Left kidney (tissue), 2 donors: ENCODE results near the gene ST3GAL5. TPM values are rescaled to one million over a fixed set of nuclear protein-coding genes. Genes with fewer than 3 reads are reported as not detected.
"Not testable (repeated sequence)": the region's sequence is repeated elsewhere in the genome, so short reads cannot be mapped to it uniquely, and the experiment has no call there.

Experiments used
- DNase-seq: peaks from one replicate; pipeline ENCODE4 v3.0.0-alpha.2; 2013
- polyA plus RNA-seq: library from polyadenylated mRNA; unstranded; fragments of 120-200 nt; gene quantifications from one replicate; pipeline ENCODE4 v1.2.1, GENCODE V29; 2013; ENCODE audit not compliant: insufficient read length

The ST3GAL5 gene
- polyA plus RNA-seq, 1 donor, result 14.7 TPM

DNA sequence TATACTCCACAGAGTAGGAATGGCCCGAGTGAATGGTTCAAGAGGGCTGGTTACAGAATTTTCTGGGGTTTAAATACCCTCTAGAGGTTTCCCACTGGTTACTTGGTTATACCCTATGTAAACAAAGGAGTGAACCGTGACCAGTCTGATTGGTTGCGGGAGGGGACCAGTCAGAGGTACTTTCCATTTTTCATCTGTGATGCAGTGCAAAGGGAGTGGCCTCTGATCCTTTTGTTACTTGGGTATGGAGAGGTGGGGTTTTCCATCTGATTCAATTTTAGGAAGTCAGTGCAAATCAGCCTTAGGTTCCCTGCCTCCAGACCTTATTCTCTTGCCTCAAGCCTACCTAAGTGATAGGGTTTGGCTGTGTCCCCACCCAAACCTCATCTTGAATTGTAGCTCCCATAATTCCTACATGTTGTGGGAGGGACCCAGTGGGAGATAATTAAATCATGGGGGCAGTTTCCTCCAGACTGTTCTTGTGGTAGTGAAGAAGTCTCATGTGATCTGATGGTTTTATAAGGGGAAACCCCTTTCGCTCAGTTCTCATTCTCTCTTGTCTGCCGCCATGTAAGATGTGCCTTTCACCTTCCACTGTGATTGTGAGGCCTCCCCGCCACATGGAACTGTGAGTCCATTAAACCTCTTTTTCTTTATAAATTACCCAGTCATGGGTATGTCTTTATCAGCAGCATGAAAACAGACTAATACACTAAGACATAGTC, 5.9 kb upstream of the ST3GAL5 start:
- DNase-seq, result not testable (repeated sequence)

DNA sequence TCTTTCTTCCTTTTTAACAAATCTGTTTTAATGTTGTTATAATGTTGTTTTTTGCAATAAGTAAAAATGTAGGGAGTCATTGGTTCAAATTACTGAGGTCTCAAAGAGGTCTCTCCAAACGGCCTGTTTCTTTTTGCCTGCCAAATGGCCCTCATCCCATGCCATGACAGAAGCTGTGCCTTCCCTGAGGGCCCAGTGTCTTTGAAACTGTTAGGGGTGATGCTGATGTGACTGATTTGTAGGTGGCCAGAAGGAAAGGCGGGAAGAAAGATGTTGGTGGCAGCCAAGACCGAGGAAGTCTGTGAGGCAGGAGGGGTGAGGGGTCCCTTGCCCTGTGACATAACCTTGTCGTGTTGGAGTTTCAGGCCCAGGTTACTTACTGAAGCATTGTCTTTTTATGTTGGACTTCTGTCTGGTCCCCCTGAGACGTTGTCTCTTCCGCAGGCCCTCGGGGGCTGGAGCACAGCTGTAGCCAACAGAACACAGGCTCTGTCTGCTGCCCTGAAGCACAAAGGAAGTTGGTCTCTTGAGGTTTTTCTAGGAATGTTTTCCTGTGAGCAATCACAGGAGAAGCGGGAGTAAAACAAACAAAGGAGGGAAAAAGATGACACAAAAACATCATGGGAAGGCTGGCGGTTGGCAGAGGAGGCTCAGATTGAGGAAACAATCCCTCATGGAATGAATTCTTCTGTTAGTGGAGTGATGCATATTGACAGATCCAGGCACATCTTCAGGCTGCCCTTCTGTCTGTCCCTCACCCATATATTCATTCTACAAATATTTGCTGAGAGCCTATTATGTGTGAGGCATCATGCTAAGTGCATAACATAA, 4.9 kb upstream of the ST3GAL5 start:
- DNase-seq, result no peak

DNA sequence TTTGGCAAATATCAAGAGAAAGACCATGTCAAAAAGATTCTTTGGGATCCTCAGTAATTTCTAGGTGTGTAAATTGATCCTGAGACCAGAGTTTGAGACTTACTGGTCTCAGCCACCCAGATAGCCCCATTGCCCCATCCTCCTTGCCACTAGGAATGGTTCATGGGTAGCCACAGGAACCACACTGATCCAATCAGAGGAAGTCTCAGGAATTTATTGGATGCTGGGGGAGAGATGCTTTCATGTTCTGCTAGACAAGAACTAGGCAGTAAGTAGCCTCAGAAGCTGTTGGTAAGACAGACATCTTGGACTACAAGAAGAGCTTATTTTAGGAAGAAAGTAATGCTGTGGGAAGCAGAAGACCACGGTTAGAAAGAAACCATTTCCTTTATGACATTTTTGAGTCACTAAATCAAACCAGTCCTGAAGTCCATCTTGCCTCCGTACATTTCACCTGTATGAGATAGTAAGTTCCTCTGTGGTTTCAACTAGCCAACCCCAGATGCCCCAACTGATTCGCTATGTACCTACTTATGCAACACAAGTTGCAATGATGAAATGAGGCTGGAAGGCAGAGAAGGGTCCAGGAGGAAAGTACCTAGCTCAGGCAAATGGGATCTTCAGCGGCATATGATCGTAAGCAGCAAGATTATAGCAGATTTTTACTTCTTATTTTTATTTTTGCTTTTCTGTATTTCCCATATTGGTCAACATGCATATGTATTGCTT, 3.6 kb upstream of the ST3GAL5 start:
- DNase-seq, result no peak

DNA sequence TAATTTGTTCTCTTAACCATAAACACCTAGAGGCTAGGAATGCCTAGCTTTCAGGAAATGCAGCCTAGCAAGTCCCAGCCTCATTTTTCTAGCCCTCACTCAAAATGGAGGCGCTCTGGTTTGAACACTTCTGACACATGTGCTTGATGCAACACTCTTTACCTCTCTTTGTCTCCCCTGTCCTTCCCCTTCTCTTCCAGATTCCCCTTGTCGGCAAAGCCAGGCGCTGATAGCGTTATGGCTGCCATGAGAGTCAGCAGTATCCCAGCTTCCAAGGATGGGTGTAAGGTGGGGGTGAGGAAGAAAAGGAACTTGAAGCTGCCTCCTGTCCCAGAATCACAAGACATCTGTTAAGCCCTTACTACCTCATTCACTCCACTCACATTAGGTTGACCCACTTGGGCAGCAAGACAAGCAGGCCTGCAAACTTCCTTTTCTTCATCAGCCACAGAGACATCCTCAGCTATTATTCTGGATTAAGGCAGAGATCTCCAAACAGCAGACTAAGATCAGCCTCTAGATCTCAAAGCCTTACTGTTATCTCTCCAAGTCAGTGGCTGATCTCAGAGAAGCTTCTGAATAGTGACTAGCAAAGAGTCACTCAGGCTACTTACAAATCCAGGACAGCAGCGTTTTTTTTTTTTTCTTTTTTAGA, 1.9 kb upstream of the ST3GAL5 start:
- no peak for DNase-seq

DNA sequence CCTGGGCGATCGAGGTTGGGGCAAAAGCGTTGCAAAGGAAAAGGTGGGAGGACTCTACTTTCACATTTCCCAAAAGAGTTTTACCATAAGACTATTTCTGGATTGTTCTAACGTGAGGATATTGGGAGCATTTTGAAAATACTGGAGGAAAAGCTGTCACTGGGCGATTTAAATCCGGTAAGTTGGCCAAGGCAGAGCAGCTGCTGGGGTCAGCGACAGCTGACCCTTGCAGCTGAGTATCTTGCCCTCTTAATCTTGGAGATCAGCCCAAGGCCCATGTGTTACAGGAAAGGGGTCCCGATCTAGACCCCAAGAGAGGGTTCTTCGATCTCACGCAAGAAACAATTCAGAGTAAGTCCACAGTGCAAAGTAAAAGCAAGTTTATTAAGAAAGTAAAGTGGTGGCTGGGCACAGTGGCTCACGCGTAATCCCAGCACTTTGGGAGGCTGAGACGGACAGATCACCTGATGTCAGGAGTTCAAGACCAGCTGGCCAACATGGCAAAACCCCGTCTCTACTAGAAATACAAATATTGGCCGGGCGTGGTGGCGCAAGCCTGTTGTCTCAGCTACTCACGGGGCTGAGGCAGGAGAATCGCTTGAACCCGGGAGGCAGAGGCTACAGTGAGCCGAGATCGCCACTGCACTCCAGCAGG, 964 bp upstream of the ST3GAL5 start:
- DNase-seq, result no peak

DNA sequence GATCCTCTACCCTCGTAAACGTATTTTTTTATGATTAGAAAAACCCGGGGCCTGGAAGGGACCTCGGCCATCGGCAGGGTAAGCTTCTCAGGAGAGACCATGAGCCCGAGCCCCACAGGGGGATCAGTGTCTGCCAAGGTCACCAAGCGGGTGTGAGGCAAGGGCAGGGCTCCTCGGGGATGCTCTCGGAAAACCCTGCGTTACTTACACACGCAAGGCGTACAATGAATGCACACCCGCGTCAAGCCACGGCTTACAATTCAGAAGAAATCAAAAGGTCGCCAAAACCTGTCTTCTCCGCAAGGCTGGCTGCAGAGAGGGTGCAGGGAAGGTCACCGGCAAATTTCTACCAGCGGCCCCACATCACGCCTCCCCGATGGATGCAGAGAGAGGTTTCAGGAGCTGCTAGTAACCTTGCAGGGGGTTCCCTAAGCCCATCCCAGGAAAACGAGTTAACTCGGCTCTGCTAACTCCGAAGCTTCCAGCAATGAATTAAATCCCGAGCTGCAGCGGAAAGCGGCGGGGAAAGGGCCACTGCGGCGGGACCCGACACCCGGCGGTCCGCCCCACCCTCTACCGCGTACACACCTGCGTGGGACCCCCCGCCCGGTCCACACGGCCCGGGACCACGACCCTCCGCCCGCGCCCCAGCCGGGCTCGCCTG, 638 bp downstream of the ST3GAL5 start:
- no peak for DNase-seq

DNA sequence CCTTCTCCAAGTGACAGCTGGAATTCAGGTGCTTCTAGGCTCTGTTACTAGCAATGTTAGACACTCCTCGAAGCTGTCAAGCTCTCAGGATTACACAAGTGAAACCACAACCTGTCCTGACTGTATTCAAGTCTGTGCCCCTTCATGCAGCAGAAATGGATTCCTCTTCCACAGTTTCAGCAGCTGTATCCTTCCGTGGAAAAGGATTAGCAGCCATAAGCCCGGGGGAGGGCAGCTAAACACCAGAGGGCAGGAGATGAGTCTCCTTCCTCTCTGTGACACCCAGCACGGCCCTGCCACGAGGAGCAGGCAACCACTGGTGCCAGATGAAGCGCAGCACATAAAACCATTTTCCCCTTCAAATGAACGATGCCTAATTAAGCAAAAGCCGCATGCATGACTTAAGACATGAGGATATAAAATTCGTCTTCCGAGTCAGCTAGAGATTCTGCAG, 1.2 kb downstream of the ST3GAL5 start:
- no peak for DNase-seq

DNA sequence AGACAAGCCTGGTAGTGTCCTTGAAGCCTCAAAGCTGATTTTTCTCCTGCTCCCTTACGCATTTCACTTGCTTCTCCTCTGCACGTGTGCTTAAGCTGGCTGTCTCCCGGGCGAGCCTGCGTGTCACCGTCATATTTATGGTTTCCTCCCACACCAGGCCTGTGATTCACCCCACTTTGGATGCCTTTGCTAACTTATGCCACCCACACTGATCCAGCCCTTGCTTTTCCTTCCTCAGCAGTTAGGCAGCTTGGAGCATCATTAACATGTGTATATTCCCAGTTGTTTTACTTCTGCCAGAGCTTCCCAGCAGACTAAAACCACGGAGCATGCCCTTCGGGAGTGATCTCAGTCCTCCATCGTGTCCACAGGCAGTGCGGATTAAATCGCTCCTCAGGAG, 2.2 kb downstream of the ST3GAL5 start:
- no peak for DNase-seq

DNA sequence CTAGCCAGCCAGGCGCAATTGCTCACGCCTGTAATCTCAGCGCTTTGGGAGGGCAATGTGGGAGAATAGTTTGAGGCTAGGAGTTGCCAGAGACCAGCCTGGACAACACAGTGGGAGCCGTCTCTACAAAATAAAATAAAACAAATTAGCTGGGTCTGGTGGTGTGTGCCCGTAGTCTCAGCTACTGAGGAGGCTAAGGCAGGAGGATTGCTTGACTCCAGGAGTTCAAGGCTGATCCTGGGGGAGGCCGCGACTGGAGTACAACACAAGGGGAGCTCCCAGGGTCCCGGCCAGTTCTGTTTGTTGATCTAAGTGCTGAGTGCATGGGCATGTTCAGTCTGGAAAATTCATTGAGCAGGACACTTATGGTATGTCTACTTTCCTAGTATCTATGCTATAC, 2.6 kb downstream of the ST3GAL5 start:
- no peak for DNase-seq

DNA sequence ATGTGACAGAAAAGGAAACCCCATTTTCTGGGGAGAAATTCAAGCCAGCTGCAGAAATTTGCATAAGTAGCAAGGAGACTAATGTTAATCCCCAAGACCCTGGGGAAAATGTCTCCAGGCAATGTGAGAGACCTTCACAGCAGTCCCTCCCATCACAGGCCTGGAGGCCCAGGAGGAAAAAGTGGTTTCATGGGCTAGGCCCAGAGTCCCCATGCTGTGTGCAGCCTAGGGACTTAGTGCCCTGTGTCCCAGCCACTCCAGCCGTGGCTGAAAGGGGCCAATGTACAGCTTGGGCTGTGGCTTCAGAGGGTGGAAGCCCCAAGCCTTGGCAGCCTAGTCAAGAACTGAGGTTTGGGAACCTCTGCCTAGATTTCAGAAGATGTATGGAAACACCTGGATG, 7.0 kb downstream of the ST3GAL5 start:
- not testable (repeated sequence) for DNase-seq

DNA sequence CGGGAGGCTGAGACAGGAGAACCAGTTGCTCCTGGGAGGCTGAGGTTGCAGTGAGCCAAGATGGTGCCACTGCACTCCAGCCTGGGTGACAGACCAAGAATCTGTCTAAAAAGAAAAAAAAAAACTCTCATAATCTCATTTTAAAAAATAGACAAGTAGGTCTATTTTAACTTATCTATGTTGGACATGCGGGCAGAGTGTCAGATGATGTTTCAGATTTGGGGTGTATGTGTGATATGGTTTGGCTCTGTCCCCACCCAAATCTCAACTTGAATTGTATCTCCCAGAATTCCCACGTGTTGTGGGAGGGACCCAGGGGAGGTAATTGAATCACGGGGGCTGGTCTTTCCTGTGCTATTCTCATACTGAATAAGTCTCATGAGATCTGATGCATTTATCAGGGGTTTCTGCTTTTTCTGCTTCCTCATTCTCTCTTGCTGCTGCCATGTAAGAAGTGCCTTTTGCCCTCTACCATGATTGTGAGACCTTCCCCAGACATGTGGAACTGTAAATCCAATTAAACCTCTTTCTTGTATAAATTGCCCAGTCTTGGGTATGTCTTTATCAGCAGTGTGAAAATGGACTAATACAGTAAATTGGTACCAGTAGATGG, 8.0 kb downstream of the ST3GAL5 start:
- not testable (repeated sequence) for DNase-seq

DNA sequence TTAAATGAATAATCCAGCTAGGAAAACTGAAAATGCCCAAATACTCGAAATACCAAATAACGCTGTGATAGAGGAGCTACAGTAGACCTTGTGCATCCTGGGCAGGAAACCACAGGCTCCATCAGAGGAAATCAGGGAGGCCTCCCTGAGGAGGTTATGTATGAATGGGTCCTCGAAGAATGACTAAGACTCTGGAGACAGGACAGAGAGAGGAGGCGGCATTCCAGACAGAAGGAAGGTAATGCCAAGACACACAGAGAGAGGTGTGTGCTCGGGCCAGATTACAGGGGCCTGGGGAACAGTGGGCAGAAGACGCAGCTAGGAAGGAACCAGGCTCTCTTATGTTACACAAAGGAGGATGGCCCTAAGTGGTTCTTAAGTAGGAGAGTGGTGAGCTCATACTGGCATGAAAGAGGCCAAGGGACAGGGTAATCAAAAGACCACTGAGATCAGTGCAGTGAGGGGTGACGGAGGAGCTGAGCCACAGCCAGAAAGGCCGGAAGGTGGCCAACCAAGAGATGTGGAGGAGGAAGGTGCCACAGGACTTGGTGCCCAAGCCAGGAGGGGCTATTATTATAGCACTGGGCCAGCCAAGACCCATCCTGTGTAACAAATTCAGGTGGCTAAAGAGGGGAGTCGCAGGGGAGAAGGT, 9.9 kb downstream of the ST3GAL5 start:
- DNase-seq, result no peak

DNA sequence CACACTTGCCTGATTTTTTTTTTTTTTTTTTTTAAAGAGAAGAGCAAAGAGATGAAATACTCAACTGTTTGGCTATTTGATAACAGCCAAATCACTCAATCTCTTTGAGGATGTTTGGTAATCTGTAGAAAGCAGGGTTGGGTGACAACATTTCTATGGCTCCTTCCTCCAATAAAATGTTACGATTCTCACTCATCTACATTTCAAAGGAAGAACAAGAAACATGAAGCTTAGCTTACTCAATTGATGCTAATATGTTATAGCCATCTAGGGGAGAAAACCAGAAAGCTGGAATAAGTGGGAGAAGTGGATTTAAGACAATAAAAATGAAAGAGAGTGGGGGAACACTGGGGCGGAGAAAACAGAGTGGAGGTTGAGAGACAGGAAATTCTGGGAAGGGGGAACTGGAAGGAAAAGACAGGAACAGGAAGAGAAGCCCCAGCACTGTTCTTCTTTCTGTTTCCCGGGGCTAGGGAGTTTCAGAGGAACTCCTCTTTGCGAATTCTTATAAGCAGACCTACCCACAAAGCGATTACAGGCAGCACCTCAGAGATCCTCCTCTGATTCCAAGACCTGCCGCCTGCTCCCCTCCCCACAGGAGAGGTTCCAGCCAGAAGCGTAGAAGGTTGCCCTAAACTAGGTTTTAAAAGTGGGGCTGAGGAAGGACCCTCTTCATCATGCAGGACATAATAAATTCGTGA, 13.3 kb downstream of the ST3GAL5 start:
- no peak for DNase-seq

DNA sequence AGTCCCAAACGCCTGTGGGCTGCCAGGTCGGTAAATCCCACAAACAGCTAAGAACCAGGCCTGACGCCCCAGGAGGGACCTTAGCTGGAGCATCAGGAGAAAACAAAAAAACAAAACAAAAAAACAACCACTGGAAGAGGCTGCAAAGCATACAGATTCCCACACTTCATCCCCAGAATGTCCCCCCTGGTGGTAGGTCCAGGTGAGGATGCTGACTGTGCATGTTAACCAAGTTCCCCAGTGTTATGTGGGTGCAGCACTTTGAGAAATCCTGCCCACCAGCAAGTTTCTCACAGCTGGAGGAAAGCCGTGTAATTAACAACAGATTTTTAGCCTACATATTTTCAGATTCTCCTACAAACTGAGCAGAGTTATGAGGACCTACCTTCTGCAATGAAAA, 15.1 kb downstream of the ST3GAL5 start:
- DNase-seq, result no peak

DNA sequence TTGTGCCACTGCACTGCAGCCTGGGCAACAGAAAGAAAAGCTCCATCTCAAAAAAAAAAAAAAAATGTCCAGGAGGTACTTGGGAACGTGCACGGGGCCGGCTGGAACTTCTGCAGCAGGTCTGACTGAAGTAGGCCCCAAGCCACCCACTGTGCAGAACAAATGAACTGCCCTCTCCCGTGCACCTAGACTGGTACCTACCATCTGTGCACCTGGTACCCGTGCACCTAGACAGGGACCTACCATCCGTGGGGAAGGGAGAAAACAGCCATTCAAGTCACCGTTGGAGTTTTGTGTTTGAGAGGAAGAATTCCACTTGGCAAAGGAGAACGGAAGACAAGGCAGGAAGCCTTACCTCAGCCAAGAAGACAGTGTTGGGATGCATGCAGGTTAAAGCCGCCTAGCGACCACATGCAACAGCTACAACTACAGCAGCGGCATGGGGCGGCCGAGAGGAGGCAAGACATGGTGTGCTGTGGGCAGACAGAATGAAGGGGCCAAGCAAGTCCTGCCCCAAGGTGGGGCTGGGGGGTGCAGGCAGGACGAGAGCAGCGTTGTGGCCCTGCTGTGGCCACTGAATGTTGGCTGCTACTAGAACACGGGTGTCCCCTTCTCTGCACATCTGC, 16.1 kb downstream of the ST3GAL5 start:
- no peak for DNase-seq

DNA sequence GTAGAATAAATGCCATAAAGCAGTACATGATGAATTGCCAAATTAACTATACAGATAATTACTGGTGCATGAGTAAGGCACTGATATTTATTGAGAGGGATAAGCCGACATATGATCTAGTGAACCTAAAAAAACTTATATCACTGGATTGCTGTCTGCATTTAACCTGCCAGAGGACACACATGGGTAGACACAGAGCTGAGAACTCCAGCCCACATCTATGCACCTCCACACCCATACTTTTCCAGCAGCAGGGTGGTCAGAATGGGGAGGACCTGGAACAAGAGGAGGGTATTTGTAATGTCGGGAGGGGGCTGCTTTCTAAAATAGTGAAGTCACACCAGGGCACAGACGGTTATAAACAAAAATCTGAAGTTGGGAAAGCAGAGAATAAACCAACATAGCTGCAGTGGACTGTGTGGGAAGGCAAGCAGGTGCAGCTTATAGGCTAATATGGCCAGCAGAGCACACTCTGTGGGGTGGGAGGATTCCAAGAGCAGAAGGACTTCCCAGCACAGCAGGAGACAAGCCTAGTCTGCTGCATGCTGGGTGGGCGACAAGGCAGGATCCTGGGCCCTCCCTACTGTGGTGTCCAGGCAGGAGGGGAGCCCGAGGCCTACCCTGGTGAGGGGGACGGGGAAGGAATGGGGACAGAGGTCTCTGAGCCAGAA, 17.2 kb downstream of the ST3GAL5 start:
- no peak for DNase-seq

DNA sequence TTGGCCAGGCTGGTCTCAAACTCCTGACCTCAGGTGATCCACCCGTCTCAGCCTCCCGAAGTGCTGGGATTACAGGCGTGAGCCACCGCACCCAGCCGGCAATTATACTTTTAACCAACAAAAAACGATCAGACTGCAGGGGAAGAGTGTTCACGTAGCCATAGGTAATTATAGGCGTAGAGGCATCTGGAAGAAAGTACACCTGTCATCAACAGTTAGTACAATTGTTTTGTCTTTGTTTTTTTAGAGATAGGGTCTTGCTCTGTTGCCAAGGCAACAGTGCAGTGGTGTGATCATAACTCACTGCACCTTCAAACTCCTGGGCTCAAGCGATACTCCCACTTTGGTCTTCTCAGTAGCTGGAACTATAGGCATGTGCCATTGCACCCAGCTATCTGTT, 20.0 kb downstream of the ST3GAL5 start:
- DNase-seq, result no peak

DNA sequence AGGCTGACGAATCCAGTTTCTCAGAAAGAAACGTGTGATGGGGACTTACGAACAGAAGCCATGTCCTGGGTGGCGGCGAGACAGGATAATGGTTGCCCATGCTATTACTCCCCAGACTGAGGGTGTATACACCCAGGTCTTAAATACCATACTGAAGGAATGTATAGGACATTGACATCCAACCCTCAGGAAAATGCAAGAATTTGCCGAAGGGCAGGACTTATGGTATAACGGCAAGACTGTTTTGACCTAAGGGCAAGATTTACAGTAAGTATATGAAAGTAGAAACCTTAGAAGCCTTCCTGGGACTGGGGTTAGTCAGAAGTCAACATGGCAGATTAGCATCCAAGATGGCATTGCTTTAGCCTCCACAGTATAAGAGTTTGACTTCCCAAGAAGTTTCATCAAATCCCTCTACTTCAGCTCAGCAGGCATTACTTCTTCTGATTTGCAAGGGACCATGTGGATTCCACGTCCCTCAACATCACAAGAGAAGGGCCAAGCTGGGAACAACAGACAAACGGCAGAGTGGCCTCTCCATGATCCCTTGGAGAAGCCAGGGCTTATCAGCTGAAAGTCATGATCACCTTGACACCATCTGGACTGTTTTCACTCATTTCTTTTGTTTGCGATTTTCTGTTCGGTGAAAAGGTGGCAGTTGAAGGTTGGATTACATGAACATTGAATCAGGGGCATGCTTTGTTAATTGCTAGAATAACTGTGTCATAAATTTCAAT, 21.1 kb downstream of the ST3GAL5 start:
- DNase-seq, result no peak
